Vagina (tissue), 2 donors: ENCODE data around the gene MMP10. TPM values are rescaled to one million over a fixed set of nuclear protein-coding genes. Genes with fewer than 3 reads are reported as not detected.

ENCODE experiments used
- DNase-seq, 2 donors: peaks; one replicate each; pipeline ENCODE4 v3.0.0-alpha.2; 2017; ENCODE audit errors: extremely low spot score in 2 of 2
- H3K27ac ChIP-seq: fragments of 200-600 bp; sonication (generic); one replicate; pipeline ENCODE4 v1.5.1; 2019
- H3K27me3 ChIP-seq: fragments of 200-600 bp; sonication (generic); one replicate; pipeline ENCODE4 v1.5.1; 2019
- H3K36me3 ChIP-seq, 2 donors: fragments of 200-600 bp; sonication (generic); one replicate each; pipeline ENCODE4 v1.5.1; 2017 to 2019
- H3K4me1 ChIP-seq: fragments of 200-600 bp; sonication (generic); one replicate; pipeline ENCODE4 v1.5.1; 2019
- H3K4me3 ChIP-seq, 2 donors: fragments of 200-600 bp; sonication (generic); 1 replicate in 1 of 2; 2 replicates in 1 of 2; pipeline ENCODE4 v1.5.1; 2016 to 2019
- H3K9me3 ChIP-seq: fragments of 200-600 bp; sonication (generic); one replicate; pipeline ENCODE4 v1.5.1; 2019
- CTCF ChIP-seq, 3 experiments: fragments of 450-650 bp in 2 of 3; fragments of 200-600 bp in 1 of 3; sonication (generic) in 1 of 3; IDR thresholded peaks; one replicate each; pipeline ENCODE4 v1.5.1; 2017 to 2019; ENCODE audit warnings: antibody characterized with exemption in 3 of 3, mild to moderate bottlenecking in 2 of 3, moderate library complexity in 2 of 3
- POLR2A ChIP-seq, 2 donors: fragments of 450-650 bp; IDR thresholded peaks; one replicate each; pipeline ENCODE4 v1.6.1; 2017; ENCODE audit warnings: antibody characterized with exemption in 2 of 2, mild to moderate bottlenecking in 2 of 2, moderate library complexity in 2 of 2
- POLR2AphosphoS5 ChIP-seq, 2 donors: sonication (generic); formaldehyde crosslinking; IDR thresholded peaks; one replicate each; pipeline ENCODE4 v1.9.0; 2017; ENCODE audit warnings: antibody characterized with exemption in 2 of 2, mild to moderate bottlenecking in 2 of 2, low read depth in 1 of 2; ENCODE audit not compliant: insufficient read depth in 1 of 2
- intact Hi-C: fragments of 100-400 bp; cut with DNase I; formaldehyde crosslinking; loops from one replicate; pipeline ENCODE4 v1.15.1; 2023
- total RNA-seq: library from RNA; depleted of rRNA; stranded (reverse); fragments of >200 nt; gene quantifications from one replicate; pipeline ENCODE4 v1.2.3, GENCODE V29; 2016

The MMP10 gene
- not detected for total RNA-seq

- intact Hi-C loops, result no loop called here
- Histone ChIP-seq H3K36me3 (no peaks in the 10 kb centered on the region), H3K4me1 (no peaks in the 10 kb centered on the region), H3K27ac (no peak within 1 kb of the TSS), H3K9me3 (no peaks in the 10 kb centered on the region), H3K27me3 (no peaks in the 10 kb centered on the region), H3K4me3 (no peak within 1 kb of the TSS)
- no peak for TF ChIP-seq CTCF (IDR thresholded peaks at IDR 0.05)
- no peak for TF ChIP-seq POLR2A (IDR thresholded peaks at IDR 0.05)
- TF ChIP-seq POLR2AphosphoS5 (IDR thresholded peaks at IDR 0.05; ENCODE audit: insufficient read depth in 1 of 2, low read depth in 1 of 2), result no peak
- DNase-seq, result no peak
These were observed at the start of gene MMP10 for GRCh38 chr11:102780491-102780918. MMP10 (minus strand) TSS chr11:102780628; CDS start chr11:102780591, 37 bp downstream.

- no peak for DNase-seq
- H3K27me3 ChIP-seq, result no peaks in the 10 kb centered on the region
- TF ChIP-seq POLR2A (IDR thresholded peaks at IDR 0.05), result no peak
- no peak for TF ChIP-seq POLR2AphosphoS5 (IDR thresholded peaks at IDR 0.05; ENCODE audit: insufficient read depth in 1 of 2, low read depth in 1 of 2)
- TF ChIP-seq CTCF (IDR thresholded peaks at IDR 0.05), result no peak
- no peaks in the 10 kb centered on the region for H3K36me3 ChIP-seq
- H3K27ac ChIP-seq, result no peak overlapping the region
- intact Hi-C loops, result no loop called here
- no peak overlapping the region for H3K4me3 ChIP-seq
- no peaks in the 10 kb centered on the region for H3K4me1 ChIP-seq
- H3K9me3 ChIP-seq, result no peaks in the 10 kb centered on the region
These were observed 49.0 kb upstream of the MMP10 start for GRCh38 chr11:102829316-102830000.

- Histone ChIP-seq H3K4me3 (no peak overlapping the region), H3K4me1 (no peaks in the 10 kb centered on the region), H3K27me3 (no peaks in the 10 kb centered on the region), H3K27ac (no peak overlapping the region), H3K9me3 (no peaks in the 10 kb centered on the region), H3K36me3 (no peaks in the 10 kb centered on the region)
- no peak for TF ChIP-seq POLR2AphosphoS5 (IDR thresholded peaks at IDR 0.05; ENCODE audit: insufficient read depth in 1 of 2, low read depth in 1 of 2)
- TF ChIP-seq POLR2A (IDR thresholded peaks at IDR 0.05), result no peak
- TF ChIP-seq CTCF (IDR thresholded peaks at IDR 0.05), result no peak
- intact Hi-C loops, result no loop called here
- no peak for DNase-seq
These were observed 44.1 kb upstream of the MMP10 start for GRCh38 chr11:102824556-102824955.

- no peak overlapping the region for H3K27ac ChIP-seq
- DNase-seq, result no peak
- intact Hi-C loops, result no loop called here
- TF ChIP-seq CTCF (IDR thresholded peaks at IDR 0.05), result no peak
- no peak for TF ChIP-seq POLR2A (IDR thresholded peaks at IDR 0.05)
- TF ChIP-seq POLR2AphosphoS5 (IDR thresholded peaks at IDR 0.05; ENCODE audit: insufficient read depth in 1 of 2, low read depth in 1 of 2), result no peak
- H3K9me3 ChIP-seq, result no peaks in the 10 kb centered on the region
- H3K4me1 ChIP-seq, result no peaks in the 10 kb centered on the region
- H3K27me3 ChIP-seq, result no peaks in the 10 kb centered on the region
- H3K36me3 ChIP-seq, result no peaks in the 10 kb centered on the region
- no peak overlapping the region for H3K4me3 ChIP-seq
These were observed 39.1 kb upstream of the MMP10 start for GRCh38 chr11:102819491-102819890.

DNA sequence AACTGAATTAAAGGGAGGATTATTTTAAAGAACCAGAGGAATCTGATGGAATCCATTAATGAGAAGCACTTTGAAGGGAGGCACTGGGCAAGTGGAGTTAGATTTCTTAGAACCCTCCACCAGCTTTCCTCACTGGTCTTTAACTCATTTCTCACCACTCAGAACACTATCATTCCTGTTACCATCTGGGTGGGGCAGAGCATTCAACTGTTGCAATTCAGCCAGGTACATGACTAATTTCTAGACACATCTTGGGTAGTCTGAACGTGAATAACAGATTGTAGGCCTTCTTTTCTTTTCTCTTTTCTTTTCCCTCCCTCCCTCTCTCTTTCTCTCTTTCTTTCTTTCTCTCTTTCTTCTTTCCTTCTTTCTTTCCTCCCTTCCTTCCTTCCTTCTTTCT, 33.1 kb upstream of the MMP10 start:
- DNase-seq, result no peak

More for the DNA sequence above, 33.1 kb upstream of the MMP10 start:
- Histone ChIP-seq H3K4me1 (no peaks in the 10 kb centered on the region), H3K27ac (no peak overlapping the region), H3K36me3 (no peaks in the 10 kb centered on the region), H3K9me3 (no peaks in the 10 kb centered on the region), H3K27me3 (no peaks in the 10 kb centered on the region), H3K4me3 (no peak overlapping the region)
- intact Hi-C loops, result no loop called here
- TF ChIP-seq POLR2A (IDR thresholded peaks at IDR 0.05), result no peak
- no peak for TF ChIP-seq CTCF (IDR thresholded peaks at IDR 0.05)
- no peak for TF ChIP-seq POLR2AphosphoS5 (IDR thresholded peaks at IDR 0.05; ENCODE audit: insufficient read depth in 1 of 2, low read depth in 1 of 2)
